Adipocyte (in vitro differentiated cells): ENCODE results near the gene RNF130.
"Not testable (repeated sequence)": the region's sequence is repeated elsewhere in the genome, so short reads cannot be mapped to it uniquely, and the experiment has no call there.

Experiments
- DNase-seq: peaks from one replicate; pipeline ENCODE4 v3.0.0-alpha.2; 2015; ENCODE audit warnings: low read depth
- H3K27me3 ChIP-seq: replicated peaks from 2 replicates; pipeline ENCODE4 v1.7.0; 2013; ENCODE audit warnings: mild to moderate bottlenecking, low read length, moderate library complexity; ENCODE audit not compliant: control insufficient read depth, insufficient read depth
- H3K36me3 ChIP-seq: 2 replicates; pipeline ENCODE4 v1.7.0; 2013; ENCODE audit warnings: low read length, mild to moderate bottlenecking, moderate library complexity; ENCODE audit not compliant: control insufficient read depth, insufficient read depth, severe bottlenecking
- H3K4me1 ChIP-seq: 2 replicates; pipeline ENCODE4 v1.7.0; 2013; ENCODE audit warnings: mild to moderate bottlenecking, low read length, moderate library complexity; ENCODE audit not compliant: control insufficient read depth, insufficient read depth
- H3K4me3 ChIP-seq: 2 replicates; pipeline ENCODE4 v1.7.0; 2013; ENCODE audit warnings: mild to moderate bottlenecking, low read length, moderate library complexity
- H3K9ac ChIP-seq: 2 replicates; pipeline ENCODE4 v1.7.0; 2013; ENCODE audit warnings: mild to moderate bottlenecking, low read length, moderate library complexity
- H3K9me3 ChIP-seq: 2 replicates; pipeline ENCODE4 v1.7.0; 2013; ENCODE audit warnings: mild to moderate bottlenecking, low read length, moderate library complexity; ENCODE audit not compliant: control insufficient read depth

RNF130 gene

DNA sequence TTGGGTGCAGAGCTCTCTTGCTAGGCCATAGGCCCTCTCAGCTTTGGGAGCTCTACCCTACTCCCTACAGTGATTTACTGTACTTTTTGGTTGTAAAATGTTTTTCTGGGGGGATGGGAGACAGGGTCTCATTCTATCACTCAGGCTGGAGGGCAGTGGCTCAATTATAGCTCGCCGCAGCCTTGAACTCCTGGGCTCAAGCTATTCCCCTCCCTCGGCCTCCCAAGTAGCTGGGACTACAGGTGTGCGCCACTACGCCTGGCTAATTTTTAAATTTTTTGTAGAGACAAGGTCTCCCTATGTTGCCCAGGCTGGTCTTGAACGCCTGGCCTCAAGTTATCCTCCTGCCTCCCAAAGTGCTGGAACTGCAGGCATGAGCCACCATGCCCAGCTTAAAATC is 21.7 kb upstream of the RNF130 start:
- DNase-seq, result no peak
- H3K4me1 ChIP-seq, result no peaks in the 10 kb centered on the region
- H3K9ac ChIP-seq, result no peak overlapping the region

DNA sequence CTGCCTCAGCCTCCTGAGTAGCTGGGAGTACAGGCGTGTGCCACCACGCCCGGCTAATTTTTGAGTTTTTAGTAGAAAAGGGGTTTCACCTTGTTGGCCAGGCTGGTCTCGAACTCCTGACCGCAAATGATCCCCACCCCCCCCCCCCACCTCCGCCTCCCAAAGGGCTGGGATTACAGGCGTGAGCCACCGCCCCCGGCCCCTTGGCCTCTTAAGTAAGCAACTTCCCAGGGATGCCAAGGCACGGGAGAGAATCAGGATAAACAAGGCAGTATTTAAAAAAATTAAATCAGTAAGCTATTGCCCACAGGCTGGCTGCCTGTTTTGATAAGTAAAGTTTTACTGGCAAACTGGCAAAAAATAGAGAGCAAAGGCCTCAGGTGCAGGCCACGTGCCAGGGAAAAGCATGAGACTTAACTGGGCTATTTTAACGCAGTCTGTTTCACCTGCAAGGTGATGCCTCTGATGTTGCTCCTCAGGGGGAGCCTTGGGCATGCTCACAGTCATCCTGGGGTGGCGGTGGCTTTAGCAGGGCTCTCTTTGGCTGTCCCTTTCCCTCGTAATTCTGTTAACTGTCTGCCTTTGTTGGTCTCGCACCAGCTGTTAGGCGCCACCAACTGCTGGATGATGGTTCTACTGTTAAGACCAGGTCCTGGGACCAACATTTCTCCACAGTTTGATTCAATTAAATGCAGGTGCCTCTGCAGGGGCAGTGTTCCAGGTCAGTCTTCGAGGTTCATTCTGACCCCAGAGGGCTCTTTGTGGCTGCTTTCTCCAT is 19.4 kb upstream of the RNF130 start:
- no peaks in the 10 kb centered on the region for H3K36me3 ChIP-seq
- no peaks in the 10 kb centered on the region for H3K9me3 ChIP-seq
- H3K9ac ChIP-seq, result peak overlapping the region; percentile 79
- peak overlapping the region; percentile 79 for H3K4me3 ChIP-seq
- H3K4me1 ChIP-seq, result no peaks in the 10 kb centered on the region
- H3K27me3 ChIP-seq, result peaks cover 5% of the 10 kb centered on the region
- DNase-seq, result peak; percentile 47

More for the DNA sequence above, 21.7 kb upstream of the RNF130 start:
- H3K27me3 ChIP-seq, result peaks cover 18% of the 10 kb centered on the region
- no peak overlapping the region for H3K4me3 ChIP-seq
- H3K36me3 ChIP-seq, result no peaks in the 10 kb centered on the region
- no peaks in the 10 kb centered on the region for H3K9me3 ChIP-seq

- no peaks in the 10 kb centered on the region for H3K4me1 ChIP-seq
- peak overlapping the region; percentile 79 for H3K9ac ChIP-seq
- no peaks in the 10 kb centered on the region for H3K9me3 ChIP-seq
- peaks cover 3% of the 10 kb centered on the region for H3K27me3 ChIP-seq
- H3K36me3 ChIP-seq, result no peaks in the 10 kb centered on the region
- peak; percentile 90 for DNase-seq
- peak overlapping the region; percentile 79 for H3K4me3 ChIP-seq
Measured at GRCh38 chr5:180090098-180090768, 18.7 kb upstream of the RNF130 start.

- not testable (repeated sequence) for H3K4me1 ChIP-seq, H3K9me3 ChIP-seq, H3K36me3 ChIP-seq, DNase-seq, H3K27me3 ChIP-seq
- Histone ChIP-seq H3K9ac (peak overlapping the region; percentile 79), H3K4me3 (peak overlapping the region; percentile 79)
Measured at GRCh38 chr5:180089628-180090027, 18.1 kb upstream of the RNF130 start.

DNA sequence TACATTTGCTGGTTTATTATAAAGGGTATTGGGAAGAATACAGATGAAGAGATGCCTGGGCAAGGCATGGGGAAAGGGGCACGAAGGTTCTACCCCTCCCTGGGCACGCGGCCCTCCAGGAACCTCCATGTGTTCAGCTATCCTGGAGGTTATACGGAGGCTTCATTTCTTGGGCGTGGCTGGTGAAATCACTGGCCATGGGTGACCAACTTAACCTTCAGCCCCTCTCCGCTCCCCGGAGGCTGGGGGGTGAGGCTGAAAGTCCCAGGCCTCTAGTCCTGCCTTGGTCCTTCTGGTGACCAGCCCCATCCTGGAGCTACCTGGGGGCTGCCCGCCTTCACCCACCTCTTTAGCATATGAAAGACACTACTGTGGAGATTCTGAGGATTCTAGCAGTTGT is 17.0 kb upstream of the RNF130 start:
- Histone ChIP-seq H3K9me3 (no peaks in the 10 kb centered on the region), H3K36me3 (no peaks in the 10 kb centered on the region), H3K4me3 (no peak overlapping the region), H3K4me1 (no peaks in the 10 kb centered on the region), H3K27me3 (peaks cover 7% of the 10 kb centered on the region), H3K9ac (no peak overlapping the region)
- no peak for DNase-seq

GRCh38 chr5:180086816-180087399 is 15.3 kb upstream of the RNF130 start:
- H3K27me3 ChIP-seq, result peaks cover 13% of the 10 kb centered on the region
- no peak for DNase-seq
- no peak overlapping the region for H3K9ac ChIP-seq
- no peak overlapping the region for H3K4me3 ChIP-seq
- no peaks in the 10 kb centered on the region for H3K36me3 ChIP-seq
- no peaks in the 10 kb centered on the region for H3K9me3 ChIP-seq
- H3K4me1 ChIP-seq, result no peaks in the 10 kb centered on the region

DNA sequence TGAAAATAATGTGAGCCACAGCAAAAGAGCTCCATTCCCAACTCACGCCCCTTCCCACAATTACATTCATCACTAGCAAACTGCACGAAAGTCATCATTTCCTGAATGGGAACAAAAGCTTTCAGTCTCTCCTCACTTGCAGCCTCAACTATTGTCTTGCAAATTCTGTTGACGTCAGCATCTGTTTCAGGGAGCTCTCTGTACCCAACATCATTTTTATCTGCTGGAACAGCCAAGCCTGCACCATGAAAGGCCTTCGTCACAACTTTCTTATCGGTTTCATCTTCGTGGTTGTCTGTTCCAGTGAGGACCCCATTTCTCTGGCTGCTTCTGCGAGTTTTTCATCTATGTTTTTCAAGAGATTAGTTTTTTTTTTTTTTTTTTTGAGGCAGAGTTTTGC is 14.3 kb upstream of the RNF130 start:
- H3K4me1 ChIP-seq, result no peaks in the 10 kb centered on the region
- no peak overlapping the region for H3K4me3 ChIP-seq
- no peaks in the 10 kb centered on the region for H3K9me3 ChIP-seq
- no peak overlapping the region for H3K9ac ChIP-seq
- H3K27me3 ChIP-seq, result peaks cover 23% of the 10 kb centered on the region
- no peaks in the 10 kb centered on the region for H3K36me3 ChIP-seq
- DNase-seq, result no peak

DNA sequence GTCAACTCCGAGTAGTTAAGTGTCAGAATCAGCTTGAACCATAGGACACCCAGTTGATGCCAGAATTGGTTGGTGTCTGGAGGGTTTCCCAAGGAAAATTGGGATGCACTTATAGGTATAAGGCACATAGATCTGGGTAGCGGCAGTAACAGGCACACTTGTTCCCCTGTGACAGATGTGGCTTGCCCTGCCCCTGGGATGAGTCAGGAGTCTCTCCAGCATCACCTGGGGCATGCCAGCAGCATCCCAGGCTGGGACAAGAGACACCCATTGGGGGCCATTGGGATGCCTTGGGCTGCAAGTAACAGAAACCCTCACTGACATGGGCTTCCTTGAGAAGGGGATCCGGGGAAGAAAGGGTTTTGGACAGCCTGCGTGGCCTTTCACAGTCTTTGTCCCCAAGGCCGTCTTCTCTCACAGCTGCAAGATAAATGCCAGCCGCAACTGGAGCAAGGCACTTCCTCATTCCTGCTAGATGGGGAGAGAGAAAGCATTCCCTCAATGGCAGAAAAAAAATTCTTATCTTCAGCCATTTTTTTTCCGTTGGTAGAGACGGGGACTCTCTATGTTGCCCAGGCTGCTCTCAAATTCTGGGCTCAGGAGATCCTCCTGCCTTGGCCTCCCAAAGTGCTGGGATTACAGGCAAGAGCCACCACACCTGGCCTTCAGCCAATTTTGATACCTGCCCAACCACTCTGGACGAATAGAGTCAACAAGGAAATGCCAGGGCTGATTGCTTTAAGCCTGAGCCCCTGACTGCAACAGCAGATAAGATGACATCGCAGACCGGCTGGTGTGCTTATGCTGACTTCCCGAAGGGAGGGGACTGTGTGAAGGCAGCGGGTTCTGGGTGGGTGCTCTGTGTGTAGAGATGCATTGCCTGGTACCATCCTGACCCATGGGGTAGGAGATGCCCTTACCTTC is 13.3 kb upstream of the RNF130 start:
- no peak for DNase-seq
- no peaks in the 10 kb centered on the region for H3K4me1 ChIP-seq
- no peaks in the 10 kb centered on the region for H3K9me3 ChIP-seq
- no peaks in the 10 kb centered on the region for H3K36me3 ChIP-seq
- no peak overlapping the region for H3K9ac ChIP-seq
- H3K4me3 ChIP-seq, result no peak overlapping the region
- peaks cover 30% of the 10 kb centered on the region for H3K27me3 ChIP-seq

GRCh38 chr5:180083529-180084060 is 12.0 kb upstream of the RNF130 start:
- no peak for DNase-seq
- Histone ChIP-seq H3K4me3 (no peak overlapping the region), H3K9ac (no peak overlapping the region), H3K9me3 (no peaks in the 10 kb centered on the region), H3K4me1 (no peaks in the 10 kb centered on the region), H3K27me3 (peaks cover 43% of the 10 kb centered on the region), H3K36me3 (no peaks in the 10 kb centered on the region)

DNA sequence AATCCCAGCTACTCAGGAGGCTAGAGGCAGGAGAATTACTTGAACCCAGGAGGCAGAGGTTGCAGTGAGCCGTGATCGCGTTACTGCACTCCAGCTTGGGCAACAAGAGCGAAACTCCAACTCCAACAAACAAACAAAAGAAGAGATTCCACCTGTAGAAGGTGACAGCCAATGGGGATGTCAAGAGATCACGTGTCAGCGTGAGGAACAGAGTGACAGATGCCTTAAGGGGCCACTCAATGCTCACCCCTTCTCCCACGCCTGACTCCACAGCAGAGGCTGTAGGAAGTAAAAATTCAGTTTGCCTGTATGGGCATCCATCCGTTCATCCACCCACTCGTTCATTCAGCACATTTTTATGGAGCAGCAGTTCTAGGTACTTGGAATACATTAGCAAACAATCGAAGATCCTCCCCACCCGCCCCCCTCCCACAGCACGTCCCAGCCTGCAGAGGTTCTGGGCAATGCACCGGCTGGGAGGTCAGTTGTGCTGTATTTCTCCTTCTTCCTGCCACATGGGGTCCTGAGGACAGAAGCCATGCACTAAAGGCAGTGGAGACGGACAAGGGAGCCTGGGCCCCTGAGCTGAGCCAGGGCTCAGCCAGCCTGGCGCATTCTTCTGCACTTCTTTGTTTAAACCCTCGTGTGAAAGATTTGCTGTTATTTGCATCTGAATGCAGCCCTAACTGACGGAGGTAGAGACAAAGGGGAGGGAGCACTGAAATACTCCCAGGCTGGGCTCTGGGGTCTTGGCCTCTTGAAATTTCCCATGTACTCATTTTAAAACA is 11.3 kb upstream of the RNF130 start:
- Histone ChIP-seq H3K36me3 (no peaks in the 10 kb centered on the region), H3K4me1 (no peaks in the 10 kb centered on the region), H3K27me3 (peaks cover 47% of the 10 kb centered on the region), H3K9me3 (no peaks in the 10 kb centered on the region), H3K4me3 (no peak overlapping the region), H3K9ac (no peak overlapping the region)
- no peak for DNase-seq
